ENCODE measurements around the gene METTL25B.
"Not testable (repeated sequence)": the region's sequence is repeated elsewhere in the genome, so short reads cannot be mapped to it uniquely, and the experiment has no call there.

METTL25B gene

GRCh38 chr1:156760796-156761104, 32.5 kb downstream of the METTL25B start:
- H3K23ac ChIP-seq (ENCODE audit: low read length) = no peak overlapping the region
- no peak overlapping the region for H3K4me2 ChIP-seq (ENCODE audit: low read length)
- DNase-seq = no peak
- no peak overlapping the region for H4K5ac ChIP-seq (ENCODE audit: low read length)
- H3K4ac ChIP-seq (ENCODE audit: low read depth, low read length) = no peak overlapping the region
- H2AK5ac ChIP-seq (ENCODE audit: low read length) = no peak overlapping the region
- H4K8ac ChIP-seq (ENCODE audit: low read depth, low read length) = no peak overlapping the region
- H3K4me1 ChIP-seq (ENCODE audit: control insufficient read depth, low read depth, low read length) = no peaks in the 10 kb centered on the region
- H3K79me1 ChIP-seq (ENCODE audit: low read length) = no peaks in the 10 kb centered on the region
- no peaks in the 10 kb centered on the region for H3K79me2 ChIP-seq (ENCODE audit: control insufficient read depth, insufficient read depth, low read length)
- H3K27me3 ChIP-seq (ENCODE audit: insufficient read depth, low read length, poor library complexity) = no peaks in the 10 kb centered on the region
- no peaks in the 10 kb centered on the region for H3K36me3 ChIP-seq (ENCODE audit: control insufficient read depth, insufficient read depth, low read length)
- no peak overlapping the region for H3K18ac ChIP-seq (ENCODE audit: low read length)
- no peak overlapping the region for H3K56ac ChIP-seq (ENCODE audit: low read length)
- WGBS (ENCODE audit: extremely low coverage, insufficient coverage, low lambda C conversion rate) = no CpG with 5 or more reads among the region's 4 CpGs
- no peak overlapping the region for H2BK120ac ChIP-seq (ENCODE audit: low read depth, low read length)
- no peak overlapping the region for H2BK15ac ChIP-seq (replicated peaks; ENCODE audit: low read depth)
- H3K9ac ChIP-seq (ENCODE audit: low read length) = no peak overlapping the region
- H3K27ac ChIP-seq (ENCODE audit: low read depth, low read length) = no peak overlapping the region
- H3K4me3 ChIP-seq (ENCODE audit: low read length) = no peak overlapping the region
- H2BK5ac ChIP-seq (ENCODE audit: low read length) = no peak overlapping the region

- H2BK120ac ChIP-seq (ENCODE audit: low read depth, low read length); H4K8ac ChIP-seq (ENCODE audit: low read depth, low read length); H3K4me2 ChIP-seq (ENCODE audit: low read length); H3K4ac ChIP-seq (ENCODE audit: low read depth, low read length); H3K4me1 ChIP-seq (ENCODE audit: control insufficient read depth, low read depth, low read length); H2BK5ac ChIP-seq (ENCODE audit: low read length); H3K79me1 ChIP-seq (ENCODE audit: low read length); H3K27ac ChIP-seq (ENCODE audit: low read depth, low read length); H3K56ac ChIP-seq (ENCODE audit: low read length); H3K36me3 ChIP-seq (ENCODE audit: control insufficient read depth, insufficient read depth, low read length); H2BK15ac ChIP-seq (replicated peaks; ENCODE audit: low read depth); H3K23ac ChIP-seq (ENCODE audit: low read length); H2AK5ac ChIP-seq (ENCODE audit: low read length); H4K5ac ChIP-seq (ENCODE audit: low read length); H3K18ac ChIP-seq (ENCODE audit: low read length); H3K27me3 ChIP-seq (ENCODE audit: insufficient read depth, low read length, poor library complexity); H3K9ac ChIP-seq (ENCODE audit: low read length); DNase-seq; H3K4me3 ChIP-seq (ENCODE audit: low read length): not testable (repeated sequence)
- peaks cover 23% of the 10 kb centered on the region for H3K79me2 ChIP-seq (ENCODE audit: control insufficient read depth, insufficient read depth, low read length)
- no CpG with 5 or more reads among the region's 15 CpGs for WGBS (ENCODE audit: extremely low coverage, insufficient coverage, low lambda C conversion rate)
Observed at GRCh38 chr1:156765136-156765535, 36.9 kb downstream of the METTL25B start.

GRCh38 chr1:156765666-156766065, 37.4 kb downstream of the METTL25B start:
- H2BK5ac ChIP-seq (ENCODE audit: low read length) = no peak overlapping the region
- no peak overlapping the region for H3K4me3 ChIP-seq (ENCODE audit: low read length)
- no peaks in the 10 kb centered on the region for H3K36me3 ChIP-seq (ENCODE audit: control insufficient read depth, insufficient read depth, low read length)
- no peak overlapping the region for H3K27ac ChIP-seq (ENCODE audit: low read depth, low read length)
- no peak overlapping the region for H3K4ac ChIP-seq (ENCODE audit: low read depth, low read length)
- H2AK5ac ChIP-seq (ENCODE audit: low read length) = no peak overlapping the region
- H4K5ac ChIP-seq (ENCODE audit: low read length) = no peak overlapping the region
- H3K79me2 ChIP-seq (ENCODE audit: control insufficient read depth, insufficient read depth, low read length) = peaks cover 27% of the 10 kb centered on the region
- WGBS (ENCODE audit: extremely low coverage, insufficient coverage, low lambda C conversion rate) = no CpG with 5 or more reads among the region's 5 CpGs
- H4K8ac ChIP-seq (ENCODE audit: low read depth, low read length) = no peak overlapping the region
- H3K4me2 ChIP-seq (ENCODE audit: low read length) = no peak overlapping the region
- peaks cover 7% of the 10 kb centered on the region for H3K4me1 ChIP-seq (ENCODE audit: control insufficient read depth, low read depth, low read length)
- H3K18ac ChIP-seq (ENCODE audit: low read length) = no peak overlapping the region
- peaks cover 8% of the 10 kb centered on the region for H3K79me1 ChIP-seq (ENCODE audit: low read length)
- no peaks in the 10 kb centered on the region for H3K27me3 ChIP-seq (ENCODE audit: insufficient read depth, low read length, poor library complexity)
- H3K9ac ChIP-seq (ENCODE audit: low read length) = no peak overlapping the region
- no peak overlapping the region for H3K56ac ChIP-seq (ENCODE audit: low read length)
- H2BK15ac ChIP-seq (replicated peaks; ENCODE audit: low read depth) = no peak overlapping the region
- no peak overlapping the region for H3K23ac ChIP-seq (ENCODE audit: low read length)
- H2BK120ac ChIP-seq (ENCODE audit: low read depth, low read length) = no peak overlapping the region
- DNase-seq = no peak

GRCh38 chr1:156766298-156767100, 38.2 kb downstream of the METTL25B start:
- peak overlapping the region; percentile 86 for H2BK5ac ChIP-seq (ENCODE audit: low read length)
- H3K27ac ChIP-seq (ENCODE audit: low read depth, low read length) = peak overlapping the region; percentile 17
- H3K4ac ChIP-seq (ENCODE audit: low read depth, low read length) = peak overlapping the region; percentile 50
- H4K5ac ChIP-seq (ENCODE audit: low read length) = peak overlapping the region; percentile 97
- WGBS (ENCODE audit: extremely low coverage, insufficient coverage, low lambda C conversion rate) = no CpG with 5 or more reads among the region's 14 CpGs
- H3K18ac ChIP-seq (ENCODE audit: low read length) = peak overlapping the region; percentile 44
- peak overlapping the region; percentile 85 for H2AK5ac ChIP-seq (ENCODE audit: low read length)
- H2BK120ac ChIP-seq (ENCODE audit: low read depth, low read length) = no peak overlapping the region
- H3K36me3 ChIP-seq (ENCODE audit: control insufficient read depth, insufficient read depth, low read length) = peaks cover 2% of the 10 kb centered on the region
- peak overlapping the region; percentile 30 for H3K4me3 ChIP-seq (ENCODE audit: low read length)
- H3K27me3 ChIP-seq (ENCODE audit: insufficient read depth, low read length, poor library complexity) = no peaks in the 10 kb centered on the region
- H3K79me1 ChIP-seq (ENCODE audit: low read length) = peaks cover 14% of the 10 kb centered on the region
- DNase-seq = peak; percentile 40
- no peak overlapping the region for H4K8ac ChIP-seq (ENCODE audit: low read depth, low read length)
- peaks cover 13% of the 10 kb centered on the region for H3K4me1 ChIP-seq (ENCODE audit: control insufficient read depth, low read depth, low read length)
- H3K56ac ChIP-seq (ENCODE audit: low read length) = peak overlapping the region; percentile 97
- H3K23ac ChIP-seq (ENCODE audit: low read length) = no peak overlapping the region
- peak overlapping the region; percentile 93 for H3K4me2 ChIP-seq (ENCODE audit: low read length)
- peaks cover 36% of the 10 kb centered on the region for H3K79me2 ChIP-seq (ENCODE audit: control insufficient read depth, insufficient read depth, low read length)
- no peak overlapping the region for H2BK15ac ChIP-seq (replicated peaks; ENCODE audit: low read depth)
- H3K9ac ChIP-seq (ENCODE audit: low read length) = peak overlapping the region; percentile 80

GRCh38 chr1:156767101-156767878, 39.0 kb downstream of the METTL25B start, which contains the start of gene PRCC:
TSS of gene PRCC (plus strand) at chr1:156767535. CDS start at chr1:156767772, 237 bp downstream.
- peak; percentile 100 for DNase-seq
- no peaks in the 10 kb centered on the region for H3K27me3 ChIP-seq (ENCODE audit: insufficient read depth, low read length, poor library complexity)
- H3K79me2 ChIP-seq (ENCODE audit: control insufficient read depth, insufficient read depth, low read length) = peaks cover 42% of the 10 kb centered on the region
- H3K23ac ChIP-seq (ENCODE audit: low read length) = peak within 1 kb of the TSS; percentile 68
- peak within 1 kb of the TSS; percentile 78 for H3K27ac ChIP-seq (ENCODE audit: low read depth, low read length)
- H3K9ac ChIP-seq (ENCODE audit: low read length) = peak within 1 kb of the TSS; percentile 80
- peak within 1 kb of the TSS; percentile 85 for H3K4ac ChIP-seq (ENCODE audit: low read depth, low read length)
- H2AK5ac ChIP-seq (ENCODE audit: low read length) = peak within 1 kb of the TSS; percentile 85
- peak within 1 kb of the TSS; percentile 88 for H4K8ac ChIP-seq (ENCODE audit: low read depth, low read length)
- WGBS (ENCODE audit: extremely low coverage, insufficient coverage, low lambda C conversion rate) = no CpG with 5 or more reads among the region's 50 CpGs
- H3K4me2 ChIP-seq (ENCODE audit: low read length) = peak within 1 kb of the TSS; percentile 98
- H3K36me3 ChIP-seq (ENCODE audit: control insufficient read depth, insufficient read depth, low read length) = peaks cover 2% of the 10 kb centered on the region
- H3K79me1 ChIP-seq (ENCODE audit: low read length) = peaks cover 14% of the 10 kb centered on the region
- peak within 1 kb of the TSS; percentile 73 for H2BK120ac ChIP-seq (ENCODE audit: low read depth, low read length)
- peak within 1 kb of the TSS; percentile 86 for H2BK5ac ChIP-seq (ENCODE audit: low read length)
- peak within 1 kb of the TSS; percentile 45 for H3K4me3 ChIP-seq (ENCODE audit: low read length)
- H2BK15ac ChIP-seq (replicated peaks; ENCODE audit: low read depth) = no peak within 1 kb of the TSS
- peak within 1 kb of the TSS; percentile 97 for H4K5ac ChIP-seq (ENCODE audit: low read length)
- H3K56ac ChIP-seq (ENCODE audit: low read length) = peak within 1 kb of the TSS; percentile 97
- H3K18ac ChIP-seq (ENCODE audit: low read length) = peak within 1 kb of the TSS; percentile 91
- peaks cover 13% of the 10 kb centered on the region for H3K4me1 ChIP-seq (ENCODE audit: control insufficient read depth, low read depth, low read length)
